NCI-H128 (cell line): ENCODE results near the gene CLDN10.

ENCODE experiments used
- DNase-seq: peaks from one replicate; lab custom pipeline; 2025; ENCODE audit not compliant: unreplicated experiment; lab: John Stamatoyannopoulos, UW

Gene CLDN10

GRCh38 chr13:95596701-95597100, 44.2 kb downstream of the CLDN10 start:
- no peak for DNase-seq

GRCh38 chr13:95601216-95601615, 48.7 kb downstream of the CLDN10 start:
- DNase-seq, result no peak

GRCh38 chr13:95601906-95602305, 49.4 kb downstream of the CLDN10 start:
- no peak for DNase-seq

- DNase-seq, result no peak
Observed at GRCh38 chr13:95603887-95604555, 51.5 kb downstream of the CLDN10 start.

- no peak for DNase-seq
Observed at GRCh38 chr13:95604556-95604915, 52.0 kb downstream of the CLDN10 start.

- no peak for DNase-seq
Observed at GRCh38 chr13:95605448-95606125, 53.1 kb downstream of the CLDN10 start.

- DNase-seq, result no peak
Observed at GRCh38 chr13:95607366-95607765, 54.8 kb downstream of the CLDN10 start.

GRCh38 chr13:95608640-95609323, 56.3 kb downstream of the CLDN10 start:
- no peak for DNase-seq

GRCh38 chr13:95614641-95615245, 62.2 kb downstream of the CLDN10 start:
- no peak for DNase-seq

GRCh38 chr13:95615539-95615938, 63.0 kb downstream of the CLDN10 start:
- no peak for DNase-seq

GRCh38 chr13:95620030-95620824, 67.7 kb downstream of the CLDN10 start:
- DNase-seq, result no peak

- DNase-seq, result no peak
Observed at GRCh38 chr13:95620825-95621498, 68.4 kb downstream of the CLDN10 start.

GRCh38 chr13:95623141-95623540, 70.6 kb downstream of the CLDN10 start:
- no peak for DNase-seq

GRCh38 chr13:95624020-95624419, 71.5 kb downstream of the CLDN10 start:
- DNase-seq, result no peak

GRCh38 chr13:95626768-95627167, 74.2 kb downstream of the CLDN10 start:
- no peak for DNase-seq

- no peak for DNase-seq
Observed at GRCh38 chr13:95627590-95627989, 75.1 kb downstream of the CLDN10 start.

- no peak for DNase-seq
Observed at GRCh38 chr13:95628488-95628887, 76.0 kb downstream of the CLDN10 start.

GRCh38 chr13:95629071-95629470, 76.6 kb downstream of the CLDN10 start:
- DNase-seq, result no peak
